Retina (tissue), 1 donor: ENCODE results near the gene PRLHR.

Source experiments
- DNase-seq: peaks from one replicate; pipeline ENCODE4 v3.0.0-alpha.2; 2016

The PRLHR gene

DNA sequence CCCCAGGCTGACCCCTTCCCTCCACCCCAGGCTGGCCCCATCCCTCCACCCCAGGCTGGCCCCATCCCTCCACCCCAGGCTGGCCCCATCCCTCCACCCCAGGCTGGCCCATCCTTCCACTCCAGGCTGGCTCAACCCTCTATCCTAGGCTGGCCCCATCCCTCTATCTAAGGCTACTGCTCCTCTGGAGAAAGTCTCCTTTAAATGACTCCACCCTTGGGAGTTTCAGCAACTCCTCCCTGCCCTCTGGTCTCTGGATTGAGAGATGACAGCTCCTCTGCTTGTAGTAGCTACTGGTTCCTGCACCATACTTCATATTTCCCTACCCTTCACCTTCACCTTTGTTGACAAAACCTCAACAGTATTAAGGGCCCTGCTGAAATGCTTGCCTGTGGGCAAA is 8.5 kb downstream of the PRLHR start:
- DNase-seq: no peak

DNA sequence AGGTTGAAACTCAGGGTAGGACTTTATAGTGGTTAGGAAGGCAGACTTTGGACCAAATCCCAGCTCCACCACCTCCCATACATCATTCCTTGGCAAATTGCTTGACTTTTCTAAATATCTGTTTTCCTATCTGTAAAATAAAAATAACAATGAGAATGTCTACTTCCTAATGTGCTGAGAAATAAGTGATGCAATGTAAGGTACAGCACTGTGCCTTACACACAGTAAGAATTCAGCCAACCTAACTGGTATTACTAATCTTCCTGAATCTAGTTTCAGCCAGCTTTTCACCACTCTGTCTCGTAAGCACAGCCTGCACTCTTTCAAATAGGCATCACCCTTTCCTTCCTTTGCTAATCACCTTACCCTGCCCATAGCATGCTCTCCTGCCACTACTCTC is 9.7 kb downstream of the PRLHR start:
- DNase-seq: no peak

DNA sequence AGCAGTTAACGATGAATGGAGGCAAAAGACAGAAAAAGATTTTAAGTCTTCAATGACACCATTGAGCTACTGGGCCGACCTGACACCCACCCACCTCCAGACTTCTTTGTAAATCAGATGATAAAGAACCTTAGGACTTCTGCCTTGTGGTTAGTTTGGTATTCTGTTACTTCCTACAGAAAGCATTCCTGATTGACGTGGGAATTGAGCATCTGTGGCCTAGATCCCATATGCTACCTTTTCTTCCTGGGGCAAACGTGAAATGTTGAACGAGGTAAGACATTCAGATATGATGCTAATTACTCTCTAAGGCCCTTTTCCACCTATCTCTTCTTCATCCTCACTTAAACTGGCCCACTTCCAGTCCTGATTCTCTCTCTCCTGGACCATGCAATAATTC is 10.2 kb downstream of the PRLHR start:
- DNase-seq: no peak

DNA sequence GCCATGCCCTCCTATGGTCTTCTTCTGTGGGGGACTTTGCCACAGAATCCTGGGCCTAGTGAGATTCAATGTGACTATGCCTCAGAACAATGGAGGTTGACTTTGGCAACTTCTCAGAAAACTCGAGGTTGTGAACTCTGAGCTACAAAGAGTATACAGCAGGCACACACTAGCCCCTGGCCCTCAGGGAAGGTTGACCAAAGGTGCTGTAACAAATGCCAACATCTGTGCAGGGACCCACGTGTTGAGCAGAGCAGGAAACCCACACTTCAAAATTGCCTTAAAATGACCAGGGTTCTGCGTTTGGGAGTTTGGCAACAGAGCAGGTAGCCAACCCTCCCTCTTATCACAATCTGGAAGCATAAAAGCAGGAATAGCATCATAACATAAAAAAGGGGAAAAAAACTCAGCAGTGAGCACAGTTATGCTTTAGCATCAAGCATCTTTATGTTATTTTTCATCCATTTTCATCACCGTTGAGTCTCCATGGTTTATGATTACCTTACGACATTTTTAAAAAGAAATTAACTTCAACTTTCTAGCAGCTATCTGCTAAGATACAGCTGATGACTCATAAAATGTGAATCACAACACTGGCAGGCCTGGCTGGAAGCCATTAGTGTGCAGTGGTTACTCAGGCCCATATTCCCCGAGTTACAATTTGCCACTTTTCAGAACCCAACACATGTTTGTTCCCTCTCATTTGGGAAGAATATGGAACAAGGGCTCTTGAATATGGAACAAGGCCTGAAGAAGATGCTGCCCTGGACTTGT is 11.1 kb downstream of the PRLHR start:
- DNase-seq: no peak

DNA sequence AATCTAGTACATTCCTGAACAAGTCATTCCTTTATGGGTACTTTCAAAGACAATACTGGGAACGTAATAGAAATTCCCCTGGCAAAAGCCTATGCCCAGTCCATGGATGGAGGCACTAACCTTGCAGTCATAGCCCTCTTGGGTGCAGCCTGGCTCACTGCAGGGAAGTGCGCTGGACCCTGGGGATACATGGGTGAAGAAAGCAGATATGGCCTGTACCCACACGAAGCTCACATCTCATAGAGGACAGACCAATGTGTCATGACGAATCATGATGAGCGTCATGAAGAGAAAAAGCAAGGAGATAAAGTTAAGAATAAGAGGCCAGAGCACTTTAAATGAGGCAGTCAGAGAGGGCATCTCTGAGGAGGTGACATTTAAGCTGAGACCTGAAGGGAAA is 11.8 kb downstream of the PRLHR start:
- DNase-seq: no peak

DNA sequence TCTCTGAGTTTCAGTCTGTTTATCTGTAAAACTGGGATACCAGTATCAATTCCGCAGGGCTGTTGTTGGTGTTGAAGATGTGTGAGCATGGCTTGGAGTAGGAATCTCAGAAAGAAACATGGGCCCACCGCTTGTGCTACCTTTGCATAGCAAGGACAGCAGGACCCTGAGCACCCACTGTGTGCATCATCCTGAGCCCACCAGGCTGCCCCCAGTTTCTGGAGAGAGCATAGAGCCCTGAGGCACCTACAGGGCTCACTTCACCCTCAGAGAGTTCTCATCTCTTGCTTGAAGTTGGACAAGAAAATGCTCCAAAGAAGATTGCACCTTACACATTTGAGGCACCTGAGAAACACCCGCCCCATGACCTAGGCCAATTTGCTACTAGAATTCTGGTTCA is 12.9 kb downstream of the PRLHR start:
- no peak for DNase-seq

DNA sequence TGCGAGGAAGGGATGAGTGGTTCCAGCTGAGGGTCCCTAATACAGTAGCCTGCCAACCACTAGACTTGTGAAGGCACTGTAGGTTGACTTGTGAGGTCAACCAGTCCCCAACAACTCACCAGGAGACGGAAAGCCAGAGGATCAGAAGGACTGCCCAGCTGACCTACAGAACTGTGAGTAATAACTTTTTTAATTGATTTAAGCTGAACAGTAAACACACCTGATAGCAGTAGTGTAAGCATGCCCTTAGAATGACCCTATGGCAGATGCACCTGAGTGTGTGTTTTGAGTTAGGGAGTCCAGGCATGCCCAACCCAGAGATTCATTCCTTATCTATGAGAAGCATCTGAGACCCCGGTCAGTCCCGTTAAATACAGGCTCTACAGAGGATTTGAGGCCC is 14.1 kb downstream of the PRLHR start:
- no peak for DNase-seq

DNA sequence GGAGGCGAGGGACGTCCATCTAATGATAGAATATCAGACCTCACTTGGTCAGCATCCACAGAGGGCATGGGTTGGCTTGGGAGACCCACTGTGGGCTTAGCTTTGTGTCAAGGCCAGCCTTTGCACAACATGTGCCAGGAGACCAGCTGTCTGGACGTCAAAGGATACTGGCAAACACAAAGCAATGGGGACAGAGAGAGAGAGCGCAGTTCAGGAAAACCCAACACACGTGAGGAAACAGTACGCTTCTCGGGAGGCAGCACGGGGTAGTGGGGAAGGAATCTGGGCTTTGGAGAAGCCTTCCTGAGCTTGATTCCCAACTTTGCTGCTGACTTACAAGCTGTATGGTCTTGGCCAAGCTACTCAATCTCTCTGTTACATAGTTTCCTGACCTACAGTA is 14.7 kb downstream of the PRLHR start:
- DNase-seq: no peak

DNA sequence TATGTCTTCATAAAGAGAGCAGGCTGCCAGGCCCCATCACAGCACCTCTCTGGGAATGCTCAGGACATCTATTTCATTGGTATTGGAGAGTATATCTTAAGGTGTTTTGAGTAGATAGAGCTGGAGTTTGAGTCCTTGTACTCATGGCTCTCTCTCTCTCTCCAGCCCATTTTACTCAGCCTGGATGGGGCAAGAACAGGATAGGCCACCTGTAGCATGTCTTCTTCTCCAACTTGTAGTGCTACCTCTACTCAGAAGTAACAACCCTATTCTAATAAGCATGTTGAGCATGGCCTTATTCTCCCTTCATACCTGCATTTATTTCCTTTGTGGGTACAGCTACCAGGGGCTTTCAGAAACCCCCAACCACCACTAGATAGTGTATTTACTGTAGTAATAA is 21.9 kb downstream of the PRLHR start:
- no peak for DNase-seq

DNA sequence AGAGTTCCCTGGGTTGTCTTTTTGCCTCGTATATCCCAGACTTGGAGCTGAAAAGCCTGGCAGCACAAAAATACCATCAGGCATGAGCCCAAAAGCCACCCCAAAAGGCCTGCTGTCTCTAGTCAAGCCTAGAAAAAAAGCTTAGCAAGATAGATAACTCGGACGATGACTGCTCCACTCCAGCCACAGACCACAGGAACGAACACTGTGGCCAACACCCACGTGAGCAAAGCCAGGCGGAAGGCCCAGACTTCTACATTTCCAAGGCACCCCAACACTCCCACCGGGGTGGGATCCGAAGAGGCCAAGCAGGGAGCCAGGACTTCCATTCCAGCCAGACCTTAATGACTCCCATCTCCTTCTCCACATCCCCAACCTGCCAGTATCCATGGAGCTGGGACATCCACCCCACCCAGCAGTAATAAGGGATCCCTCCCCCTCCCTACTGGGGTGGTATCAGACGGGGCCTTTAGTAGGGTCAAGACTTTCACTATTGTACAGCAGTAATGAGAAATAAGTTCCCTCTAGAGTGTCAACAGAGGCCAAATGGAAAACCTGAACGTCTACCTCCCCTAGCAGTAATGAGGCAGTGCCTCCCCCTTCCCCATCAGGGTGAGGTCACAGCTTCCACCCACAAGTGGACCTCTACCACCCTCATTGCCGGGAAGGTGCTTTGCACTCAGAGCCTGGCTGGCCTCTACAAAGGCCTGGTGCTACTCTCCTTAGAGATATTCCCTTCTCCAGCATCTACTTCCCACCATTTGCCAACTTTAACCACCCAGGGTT is 23.0 kb downstream of the PRLHR start:
- DNase-seq: no peak

DNA sequence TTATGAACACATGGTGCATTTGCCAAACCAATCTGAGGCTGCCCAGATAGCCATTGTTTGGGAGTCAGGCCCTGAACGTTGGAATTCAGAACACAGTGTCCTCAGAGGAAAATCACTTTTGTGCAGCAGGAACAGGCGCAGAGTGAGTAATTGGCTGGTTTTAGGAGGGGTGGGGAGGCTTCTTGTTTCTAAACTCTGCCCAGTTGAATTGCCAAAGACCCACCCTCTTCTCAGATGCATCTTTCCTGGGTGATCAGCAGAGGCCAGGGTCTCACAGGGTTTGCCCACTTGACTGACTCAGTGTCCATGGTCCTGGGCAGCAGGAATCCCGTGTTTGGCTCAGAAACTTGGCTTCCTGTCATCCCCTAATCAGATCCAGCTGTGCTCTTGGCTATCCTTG is 24.3 kb downstream of the PRLHR start:
- peak; percentile 9 for DNase-seq

DNA sequence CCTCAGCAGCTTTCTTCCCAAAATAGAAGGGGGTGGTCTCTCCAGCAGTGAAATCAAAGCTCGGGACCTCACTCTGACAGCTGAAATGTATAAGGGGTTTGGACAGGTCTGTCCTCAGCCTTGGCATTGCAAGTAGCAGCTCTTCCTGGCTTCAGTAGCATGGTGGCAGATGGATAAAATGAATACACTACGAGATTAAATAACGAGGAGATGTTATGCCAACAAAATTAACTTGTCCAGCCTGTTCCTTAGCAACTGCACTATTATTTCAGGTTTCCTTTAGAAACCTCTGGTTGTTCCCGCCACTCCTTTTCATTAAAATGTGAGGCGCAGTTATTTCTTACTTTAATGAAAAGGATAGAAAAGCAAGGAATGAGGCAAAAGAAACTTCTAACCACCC is 24.9 kb downstream of the PRLHR start:
- DNase-seq: no peak

DNA sequence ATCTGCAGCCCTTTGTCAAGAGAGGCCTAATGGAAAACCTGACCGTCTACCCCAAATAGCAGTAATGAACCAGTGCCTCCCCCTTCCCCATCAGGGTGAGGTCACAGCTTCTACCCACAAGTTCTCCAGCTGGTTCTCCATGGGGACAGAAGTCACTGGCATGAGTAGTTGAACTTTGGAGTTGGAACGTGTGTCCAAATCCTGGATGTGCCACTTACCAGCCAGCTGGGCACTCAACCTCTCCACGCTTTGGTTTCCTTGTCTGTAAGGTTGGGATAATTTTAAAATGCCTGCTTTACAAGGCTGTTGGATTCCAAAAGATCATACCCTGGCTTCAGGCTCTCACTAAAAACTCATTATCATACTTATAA is 25.6 kb downstream of the PRLHR start:
- no peak for DNase-seq

DNA sequence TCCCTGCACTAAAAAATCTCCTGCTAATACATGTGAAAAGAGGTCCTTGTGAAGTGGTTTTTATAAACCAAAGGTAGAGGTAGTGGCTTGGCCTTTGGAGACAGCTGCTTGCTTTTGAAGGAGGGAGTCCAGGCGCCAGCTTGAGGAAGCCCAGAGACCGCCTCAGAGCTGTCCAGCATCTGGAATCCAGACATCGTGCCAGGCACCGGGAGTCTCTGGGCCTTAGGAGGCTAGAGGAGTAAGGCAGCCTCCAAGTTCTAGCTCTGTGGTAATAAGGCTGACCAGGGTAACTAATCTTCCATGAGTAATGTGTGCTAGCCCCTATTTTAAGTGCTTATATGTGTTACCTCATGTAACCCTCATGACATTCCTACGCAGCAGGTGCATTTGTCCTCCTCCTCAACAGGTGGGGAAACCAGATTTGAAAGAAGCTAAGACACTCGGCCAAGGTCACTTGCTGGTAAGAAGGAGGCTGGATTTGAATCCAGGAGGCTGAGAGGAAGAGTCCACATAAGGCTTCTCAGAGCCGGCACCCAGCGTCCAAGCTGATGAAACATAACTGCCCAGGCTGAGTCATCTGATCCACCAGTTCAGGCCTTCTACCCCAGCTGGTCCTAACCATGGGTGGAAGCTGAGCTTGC is 26.1 kb downstream of the PRLHR start:
- DNase-seq: peak; percentile 7

DNA sequence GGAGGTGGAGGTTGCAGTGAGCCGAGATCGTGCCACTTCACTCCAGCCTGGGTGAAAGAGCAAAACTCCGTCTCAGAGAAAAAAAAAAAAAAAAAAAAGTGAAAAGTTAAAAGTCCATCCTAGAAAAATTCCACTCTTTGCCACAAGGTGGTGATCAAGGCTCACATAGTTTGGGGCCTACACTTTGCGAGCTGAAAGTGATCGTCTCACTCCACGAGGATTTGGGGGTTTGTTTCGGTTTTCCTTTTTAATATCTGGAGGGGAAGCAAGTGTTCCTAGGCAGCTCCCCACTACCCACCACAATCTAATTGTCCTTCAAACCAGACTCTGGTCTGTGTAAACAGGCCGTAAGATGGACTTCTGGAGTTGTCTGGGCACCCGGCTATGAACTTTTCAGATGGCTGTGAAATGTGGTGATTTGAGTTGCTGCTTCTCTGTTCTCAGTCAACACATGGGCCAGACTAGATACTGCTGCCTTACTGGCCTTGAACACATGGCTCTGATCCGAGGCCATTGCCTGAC is 27.1 kb downstream of the PRLHR start:
- peak; percentile 74 for DNase-seq

DNA sequence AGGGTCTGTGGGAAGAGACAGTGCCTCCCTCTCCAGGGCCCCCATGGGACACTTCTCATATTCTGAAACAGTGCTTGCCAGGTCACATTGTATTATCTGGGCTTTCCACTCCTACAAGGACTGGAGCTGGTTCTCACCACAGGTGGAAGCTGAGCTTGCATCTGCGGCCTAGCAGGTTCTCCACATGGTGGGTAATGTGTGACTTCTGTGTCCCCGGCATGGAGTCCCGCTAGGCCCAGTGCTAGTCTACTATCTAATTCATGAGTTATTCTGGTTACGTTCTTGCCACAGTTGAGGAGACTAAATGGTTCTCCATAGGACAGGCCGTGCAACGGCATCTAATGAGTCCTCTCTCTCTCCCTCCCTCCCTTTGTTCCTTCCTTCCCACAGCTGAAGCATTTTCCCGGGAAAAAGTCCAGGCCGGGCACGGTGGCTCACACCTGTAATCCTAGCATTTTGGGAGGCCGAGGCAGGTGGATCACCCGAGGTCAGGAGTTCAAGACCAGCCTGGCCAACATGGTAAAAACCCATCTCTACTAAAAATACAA is 27.7 kb downstream of the PRLHR start:
- no peak for DNase-seq

DNA sequence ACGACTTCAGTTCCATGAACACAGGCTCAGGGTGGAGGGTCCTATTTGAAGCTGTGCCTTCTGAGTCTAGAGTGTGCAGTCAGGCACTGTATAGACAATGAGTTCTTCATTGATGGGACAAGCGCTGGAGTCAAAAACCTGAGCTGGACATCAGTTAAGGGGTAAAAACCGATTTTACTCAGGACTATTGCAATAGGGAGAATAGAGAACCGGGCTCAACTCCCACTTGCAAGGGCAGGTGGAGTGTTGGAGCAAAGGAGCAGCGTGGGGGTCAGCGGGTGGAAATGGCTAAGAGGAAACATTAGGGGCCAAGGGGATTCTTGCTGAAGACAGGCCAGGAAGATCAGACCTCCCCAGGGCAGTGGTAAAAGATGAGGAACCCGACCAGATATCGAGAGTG is 28.5 kb downstream of the PRLHR start:
- no peak for DNase-seq

DNA sequence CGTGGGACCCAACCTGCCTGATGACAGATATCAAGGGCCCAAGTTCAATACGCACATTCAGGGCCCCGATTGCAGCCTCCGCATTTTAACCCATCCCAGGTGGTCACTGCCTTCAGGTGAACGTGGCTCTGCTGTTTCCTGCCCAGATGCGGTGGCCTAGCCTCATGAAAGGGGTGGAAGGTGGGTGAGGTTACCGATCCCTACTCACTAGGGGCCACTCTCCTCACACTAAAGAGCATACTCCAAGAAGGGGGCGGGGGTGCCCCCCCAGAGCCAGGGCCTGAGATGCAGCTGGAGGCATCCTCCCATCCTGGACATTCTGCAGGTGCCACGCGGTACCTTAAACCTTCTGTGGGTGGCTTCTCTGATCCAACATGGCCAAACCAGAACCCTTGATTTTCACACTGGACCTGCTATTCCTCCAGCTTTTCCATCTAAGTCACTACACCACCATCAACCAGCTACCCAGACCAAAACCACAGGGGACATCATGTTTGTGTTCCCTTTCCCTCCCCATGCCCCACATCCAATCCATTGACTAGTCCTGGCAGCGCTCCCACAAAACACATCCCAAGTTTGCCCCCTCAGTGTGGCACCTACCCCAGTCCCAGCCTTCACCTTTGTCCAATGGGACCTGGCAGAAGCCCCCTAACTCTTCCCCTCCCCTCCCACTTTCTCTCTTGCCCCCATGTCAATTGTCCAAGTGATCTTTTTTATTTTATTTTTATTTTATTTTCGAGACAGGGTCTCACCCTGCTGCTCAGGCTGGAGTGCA is 30.0 kb downstream of the PRLHR start:
- DNase-seq: no peak

DNA sequence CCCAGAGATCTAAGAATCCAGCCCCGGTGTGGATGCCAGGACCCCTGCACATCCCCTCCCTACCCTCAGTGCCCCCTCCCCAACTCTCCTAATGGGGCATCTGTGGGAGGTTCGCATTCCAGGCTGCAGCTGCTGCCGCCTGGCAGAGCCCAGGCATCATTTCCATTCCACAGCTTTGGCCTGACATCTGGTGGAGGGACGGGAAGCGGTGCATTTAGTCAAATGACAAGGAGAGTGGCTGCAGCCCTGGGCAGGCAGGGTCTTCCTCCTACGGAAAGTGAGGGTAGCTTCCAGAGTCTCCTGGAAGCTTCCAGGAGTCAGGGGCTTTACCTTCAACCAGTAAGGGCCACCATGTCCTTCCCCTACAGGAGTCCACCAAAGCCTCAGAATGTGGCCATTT is 30.8 kb downstream of the PRLHR start:
- peak; percentile 38 for DNase-seq

DNA sequence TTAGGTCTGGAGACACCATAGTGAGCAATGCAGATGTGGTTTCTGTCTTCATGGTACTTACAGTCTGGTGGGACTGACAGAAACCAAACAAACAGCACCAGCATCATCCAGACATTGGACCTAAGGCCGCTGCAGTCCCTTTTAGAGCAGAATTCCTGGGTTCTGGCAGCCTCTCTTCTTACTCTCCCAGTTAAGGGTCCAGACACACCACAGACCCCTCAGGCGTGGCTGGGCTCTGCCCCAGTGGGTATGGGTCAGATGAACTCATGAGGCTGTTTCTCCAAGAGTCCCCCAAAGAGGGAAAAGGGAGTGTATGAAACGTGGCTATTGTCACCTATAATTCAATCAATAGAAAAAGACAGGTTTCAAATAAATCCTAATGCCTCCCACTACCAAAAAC is 31.3 kb downstream of the PRLHR start:
- DNase-seq: no peak

DNA sequence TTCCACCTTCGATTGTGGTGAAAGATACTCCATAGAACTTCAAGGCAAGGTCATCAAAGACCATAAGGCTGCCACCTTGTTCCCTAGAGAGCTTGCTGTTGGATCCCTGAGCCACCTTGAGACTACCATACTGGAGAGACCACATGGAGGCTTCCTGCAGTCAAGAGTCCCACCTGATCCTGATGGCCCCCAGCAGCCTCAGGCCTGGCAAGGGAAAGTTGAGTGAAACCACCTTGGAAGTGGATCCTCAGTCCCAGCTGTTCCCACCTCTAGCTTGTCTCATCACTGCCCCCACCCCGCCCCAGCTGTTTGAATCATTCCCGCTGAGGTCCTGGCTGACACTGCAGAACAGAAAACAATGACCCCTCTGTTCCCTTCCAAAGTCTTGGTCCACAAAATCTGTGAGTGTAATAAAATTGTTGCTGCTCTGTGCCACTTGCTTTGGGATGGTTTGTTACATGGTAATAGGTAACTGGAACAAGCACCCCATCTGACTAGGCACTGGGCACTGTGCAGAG is 32.0 kb downstream of the PRLHR start:
- DNase-seq: no peak

DNA sequence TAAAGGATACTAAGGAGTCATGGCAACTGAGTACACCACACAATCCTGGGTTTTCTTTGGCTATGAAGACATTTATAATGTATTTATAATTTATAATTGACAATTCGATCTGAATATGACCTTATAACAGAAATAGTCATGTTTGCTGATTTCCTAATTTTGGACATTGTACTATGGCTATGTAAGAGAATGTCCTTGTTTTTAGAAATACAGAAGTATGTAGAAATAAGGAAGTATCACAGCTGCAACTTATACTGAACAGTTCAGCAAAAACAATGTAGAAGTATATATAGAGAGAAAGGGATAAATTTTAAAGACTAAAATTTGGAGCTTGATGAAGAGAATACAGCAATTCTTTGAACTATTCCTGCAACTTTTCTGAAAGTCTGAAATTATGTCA is 32.6 kb downstream of the PRLHR start:
- no peak for DNase-seq

DNA sequence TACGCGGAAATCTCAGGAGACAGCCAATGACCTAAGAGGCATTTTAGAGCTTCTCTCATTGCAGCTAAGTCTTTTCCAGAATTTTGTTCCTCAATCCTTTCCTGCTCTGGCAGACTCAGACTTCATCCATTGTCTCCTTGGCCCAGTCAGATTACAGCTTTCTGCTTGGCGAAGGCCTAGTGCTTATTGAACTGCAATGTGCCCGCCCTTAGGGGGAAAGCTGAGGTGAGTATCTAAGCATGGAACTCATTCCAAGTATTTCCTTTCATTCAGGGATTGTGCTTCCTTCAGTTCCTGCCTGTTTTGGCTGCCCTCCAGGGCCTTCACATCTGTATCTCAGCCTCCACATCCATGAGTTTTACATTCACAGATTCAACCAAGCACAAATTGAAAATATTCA is 37.5 kb downstream of the PRLHR start:
- DNase-seq: no peak
